Measurements from ENCODE around the gene IL23R. TPM values are rescaled to one million over a fixed set of nuclear protein-coding genes. Genes with fewer than 3 reads are reported as not detected.

IL23R gene, protein sequence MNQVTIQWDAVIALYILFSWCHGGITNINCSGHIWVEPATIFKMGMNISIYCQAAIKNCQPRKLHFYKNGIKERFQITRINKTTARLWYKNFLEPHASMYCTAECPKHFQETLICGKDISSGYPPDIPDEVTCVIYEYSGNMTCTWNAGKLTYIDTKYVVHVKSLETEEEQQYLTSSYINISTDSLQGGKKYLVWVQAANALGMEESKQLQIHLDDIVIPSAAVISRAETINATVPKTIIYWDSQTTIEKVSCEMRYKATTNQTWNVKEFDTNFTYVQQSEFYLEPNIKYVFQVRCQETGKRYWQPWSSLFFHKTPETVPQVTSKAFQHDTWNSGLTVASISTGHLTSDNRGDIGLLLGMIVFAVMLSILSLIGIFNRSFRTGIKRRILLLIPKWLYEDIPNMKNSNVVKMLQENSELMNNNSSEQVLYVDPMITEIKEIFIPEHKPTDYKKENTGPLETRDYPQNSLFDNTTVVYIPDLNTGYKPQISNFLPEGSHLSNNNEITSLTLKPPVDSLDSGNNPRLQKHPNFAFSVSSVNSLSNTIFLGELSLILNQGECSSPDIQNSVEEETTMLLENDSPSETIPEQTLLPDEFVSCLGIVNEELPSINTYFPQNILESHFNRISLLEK
- total RNA-seq (2012; rRNA removed) = not detected in 2 replicates

DNA sequence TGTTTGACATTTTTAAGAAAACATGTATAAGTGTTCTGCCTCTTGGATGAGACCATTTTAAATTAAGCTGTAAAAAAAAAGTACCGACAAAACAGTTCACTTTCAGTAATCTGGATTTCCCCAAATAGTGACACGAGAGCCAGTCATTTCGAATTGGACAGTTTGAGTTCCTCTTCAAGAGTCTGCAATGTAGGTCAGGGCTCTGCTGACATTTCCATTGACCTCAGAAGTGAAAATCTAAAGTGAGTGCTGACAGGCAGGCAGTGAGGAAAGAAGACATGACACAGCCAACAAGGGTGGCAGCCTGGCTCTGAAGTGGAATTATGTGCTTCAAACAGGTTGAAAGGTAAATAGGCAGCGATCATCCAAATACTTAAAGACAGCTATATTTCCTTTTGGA is at the start of gene IL23R:
IL23R (plus strand) TSS at position 259 of the 400 bp plus-strand sequence. CDS start 1,667 bp downstream, outside the sequence.
- no peaks in the 10 kb centered on the region for H3K9me3 ChIP-seq (replicated peaks; ENCODE audit: low read length)
- no peak within 1 kb of the TSS for H3K9ac ChIP-seq (ENCODE audit: low read depth, low read length)
- no peak within 1 kb of the TSS for H3K4me2 ChIP-seq (ENCODE audit: low read length)
- no peaks in the 10 kb centered on the region for H3K36me3 ChIP-seq (ENCODE audit: insufficient read depth, low read length)
- no peaks in the 10 kb centered on the region for H3K27me3 ChIP-seq (ENCODE audit: control insufficient read depth, insufficient read depth, low read length)
- no peak within 1 kb of the TSS for H3K4me3 ChIP-seq (ENCODE audit: low read length)
- H3K4me1 ChIP-seq (ENCODE audit: control insufficient read depth, insufficient read depth, low read length) = no peaks in the 10 kb centered on the region

DNA sequence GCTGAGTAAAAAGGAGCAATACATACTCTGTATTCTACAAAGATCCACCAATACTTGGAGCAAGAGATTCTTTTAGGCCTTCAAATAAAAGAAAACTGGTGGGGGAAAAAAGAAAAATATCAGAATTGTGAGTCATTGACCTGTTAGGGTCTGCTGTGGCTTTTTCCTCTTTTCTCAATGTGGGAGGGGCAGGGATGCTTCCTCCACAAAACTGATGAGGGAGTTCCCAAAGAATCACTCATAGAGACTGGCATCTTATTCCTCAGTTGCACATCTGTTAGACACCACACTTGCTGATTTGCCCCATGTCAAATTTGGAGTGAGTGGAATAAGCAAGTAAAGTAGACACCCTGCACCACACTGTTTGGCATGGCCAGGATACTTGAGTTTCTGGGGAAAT is 48.1 kb upstream of the IL23R start:
- no peaks in the 10 kb centered on the region for H3K36me3 ChIP-seq (ENCODE audit: insufficient read depth, low read length)
- H3K9ac ChIP-seq (ENCODE audit: low read depth, low read length) = no peak overlapping the region
- no peak overlapping the region for H3K4me2 ChIP-seq (ENCODE audit: low read length)
- H3K4me3 ChIP-seq (ENCODE audit: low read length) = no peak overlapping the region
- H3K4me1 ChIP-seq (ENCODE audit: control insufficient read depth, insufficient read depth, low read length) = peaks cover 6% of the 10 kb centered on the region
- H3K9me3 ChIP-seq (replicated peaks; ENCODE audit: low read length) = no peaks in the 10 kb centered on the region
- no peaks in the 10 kb centered on the region for H3K27me3 ChIP-seq (ENCODE audit: control insufficient read depth, insufficient read depth, low read length)

DNA sequence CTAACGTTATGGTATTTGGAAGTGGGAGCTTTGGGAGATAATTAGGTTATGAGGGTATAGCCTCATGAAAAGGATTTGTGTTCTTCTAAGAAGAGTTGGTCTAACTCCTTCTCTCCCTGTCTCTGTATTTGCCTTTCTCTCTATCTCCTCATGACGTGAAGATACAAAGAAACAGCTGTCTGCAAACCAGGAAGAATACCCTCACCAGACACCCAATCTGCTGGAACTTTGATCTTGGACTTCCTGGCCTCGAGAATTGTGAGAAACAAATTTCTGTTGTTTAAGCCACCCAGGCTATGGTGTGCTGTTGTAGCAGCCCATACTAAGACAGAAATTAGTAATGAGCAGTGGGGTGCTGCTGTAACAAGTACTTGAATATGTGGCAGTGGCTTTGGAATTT is 47.6 kb upstream of the IL23R start:
- no peak overlapping the region for H3K9ac ChIP-seq (ENCODE audit: low read depth, low read length)
- no peak overlapping the region for H3K4me2 ChIP-seq (ENCODE audit: low read length)
- no peaks in the 10 kb centered on the region for H3K27me3 ChIP-seq (ENCODE audit: control insufficient read depth, insufficient read depth, low read length)
- H3K36me3 ChIP-seq (ENCODE audit: insufficient read depth, low read length) = no peaks in the 10 kb centered on the region
- peaks cover 6% of the 10 kb centered on the region for H3K4me1 ChIP-seq (ENCODE audit: control insufficient read depth, insufficient read depth, low read length)
- no peak overlapping the region for H3K4me3 ChIP-seq (ENCODE audit: low read length)
- H3K9me3 ChIP-seq (replicated peaks; ENCODE audit: low read length) = no peaks in the 10 kb centered on the region

DNA sequence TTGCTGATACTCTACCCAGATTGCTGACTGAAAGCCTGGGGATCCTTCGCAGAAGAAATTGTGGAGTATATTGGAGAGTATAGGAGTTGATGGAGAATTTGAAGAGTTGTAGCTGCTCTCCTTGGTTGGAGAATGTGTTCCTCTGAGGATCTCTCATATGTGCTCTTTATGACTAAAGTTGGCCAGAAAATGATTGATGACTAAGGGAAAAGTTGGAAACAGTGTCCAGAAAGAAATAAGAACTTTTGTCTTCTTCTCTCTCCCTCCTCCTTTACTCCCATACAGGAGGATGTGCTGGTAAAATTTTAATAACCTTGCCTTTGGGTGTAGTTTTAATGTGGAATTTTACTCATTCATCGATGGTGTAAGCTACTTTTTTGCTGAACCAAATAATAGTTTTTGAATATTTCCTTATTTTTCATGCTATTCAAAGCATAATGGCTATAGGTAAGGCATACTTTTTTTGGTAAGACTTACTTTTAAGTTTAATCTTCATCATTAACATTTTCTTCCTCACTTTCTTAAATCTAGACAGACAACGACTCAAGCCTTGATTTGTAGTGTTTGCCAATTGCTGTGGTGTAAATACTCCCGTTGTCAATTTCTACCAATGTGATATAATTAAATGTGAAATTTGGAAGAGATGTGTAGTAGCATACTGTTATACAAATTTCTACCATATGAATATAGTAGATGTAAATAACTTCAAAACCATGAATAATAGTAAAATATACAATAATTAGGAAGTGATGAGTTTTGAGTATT is 45.2 kb upstream of the IL23R start:
- Histone ChIP-seq H3K4me1 (ENCODE audit: control insufficient read depth, insufficient read depth, low read length) (peaks cover 9% of the 10 kb centered on the region), H3K4me3 (ENCODE audit: low read length) (no peak overlapping the region), H3K4me2 (ENCODE audit: low read length) (no peak overlapping the region), H3K9ac (ENCODE audit: low read depth, low read length) (no peak overlapping the region), H3K9me3 (replicated peaks; ENCODE audit: low read length) (no peaks in the 10 kb centered on the region), H3K36me3 (ENCODE audit: insufficient read depth, low read length) (no peaks in the 10 kb centered on the region), H3K27me3 (ENCODE audit: control insufficient read depth, insufficient read depth, low read length) (no peaks in the 10 kb centered on the region)

DNA sequence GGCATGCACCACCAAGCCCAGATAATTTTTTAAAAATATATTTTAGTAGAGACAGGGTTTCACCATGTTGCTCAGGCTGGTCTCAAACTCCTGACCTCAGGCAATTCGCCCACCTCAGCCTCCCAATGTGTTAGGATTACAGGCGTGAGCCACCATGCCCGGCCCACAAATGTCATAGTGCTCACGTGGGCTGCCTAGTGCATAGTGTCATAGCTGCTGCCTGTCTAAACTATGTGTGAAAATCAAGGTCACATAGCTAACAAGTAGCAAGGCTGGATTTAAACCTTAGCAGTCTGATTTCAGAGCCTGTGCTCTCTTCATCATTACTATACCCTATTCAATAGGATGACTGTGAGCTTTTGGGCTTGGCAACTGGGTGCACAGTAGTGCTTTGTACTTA is 41.8 kb upstream of the IL23R start:
- Histone ChIP-seq H3K4me1 (ENCODE audit: control insufficient read depth, insufficient read depth, low read length) (peaks cover 5% of the 10 kb centered on the region), H3K27me3 (ENCODE audit: control insufficient read depth, insufficient read depth, low read length) (no peaks in the 10 kb centered on the region), H3K36me3 (ENCODE audit: insufficient read depth, low read length) (no peaks in the 10 kb centered on the region), H3K9me3 (replicated peaks; ENCODE audit: low read length) (no peaks in the 10 kb centered on the region), H3K9ac (ENCODE audit: low read depth, low read length) (no peak overlapping the region), H3K4me3 (ENCODE audit: low read length) (no peak overlapping the region), H3K4me2 (ENCODE audit: low read length) (no peak overlapping the region)

DNA sequence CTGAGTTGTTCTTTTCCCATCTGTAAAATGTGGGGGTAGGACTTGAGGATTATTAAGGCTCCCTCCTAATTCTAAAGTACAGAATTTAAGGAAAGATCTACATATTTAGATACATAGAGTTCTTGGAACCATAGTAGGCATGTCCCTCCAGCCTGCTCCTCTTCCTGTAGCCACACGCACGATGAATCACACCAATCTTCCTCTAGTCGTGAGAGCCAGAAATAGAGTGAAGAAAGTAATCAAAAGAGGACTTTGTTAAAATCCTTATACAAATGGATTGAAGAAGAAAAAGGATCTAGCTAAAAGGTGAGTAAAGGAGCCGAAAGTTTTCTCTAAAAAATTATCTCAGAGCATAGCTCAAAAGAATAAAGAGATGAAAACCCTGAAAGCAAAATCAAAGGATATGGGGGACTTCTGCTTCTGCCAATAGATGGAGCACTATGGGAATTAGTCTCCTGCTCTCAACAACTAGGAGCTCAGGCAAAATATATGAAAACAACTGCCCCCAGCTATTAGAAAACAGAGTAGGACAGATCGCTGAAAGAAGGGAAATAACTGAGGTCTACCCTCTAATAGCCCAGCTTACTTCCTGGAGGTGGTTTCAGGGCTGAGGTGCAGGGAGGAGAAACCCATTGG is 40.0 kb upstream of the IL23R start:
- Histone ChIP-seq H3K4me3 (ENCODE audit: low read length) (no peak overlapping the region), H3K4me2 (ENCODE audit: low read length) (no peak overlapping the region), H3K4me1 (ENCODE audit: control insufficient read depth, insufficient read depth, low read length) (peaks cover 5% of the 10 kb centered on the region), H3K9ac (ENCODE audit: low read depth, low read length) (no peak overlapping the region), H3K27me3 (ENCODE audit: control insufficient read depth, insufficient read depth, low read length) (no peaks in the 10 kb centered on the region), H3K9me3 (replicated peaks; ENCODE audit: low read length) (no peaks in the 10 kb centered on the region), H3K36me3 (ENCODE audit: insufficient read depth, low read length) (no peaks in the 10 kb centered on the region)

DNA sequence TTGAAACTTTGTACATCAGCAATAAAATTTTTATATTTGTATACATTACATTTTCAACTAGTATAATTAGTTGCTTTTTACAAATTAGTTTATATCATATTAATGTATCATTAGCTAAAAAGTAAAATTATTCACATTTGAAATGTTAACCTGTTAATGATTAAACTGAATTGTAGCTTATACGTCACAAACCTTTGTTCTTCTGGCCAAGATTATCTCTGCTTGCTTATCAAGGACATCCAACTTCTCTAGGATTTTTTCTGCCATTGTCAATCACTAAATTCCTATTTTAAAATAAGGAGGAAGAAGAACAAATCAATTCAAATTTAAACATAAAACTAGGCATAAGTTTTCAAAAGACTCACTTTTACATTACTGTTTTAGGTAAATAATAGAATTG is 39.3 kb upstream of the IL23R start:
- no peak overlapping the region for H3K4me3 ChIP-seq (ENCODE audit: low read length)
- no peak overlapping the region for H3K9ac ChIP-seq (ENCODE audit: low read depth, low read length)
- H3K9me3 ChIP-seq (replicated peaks; ENCODE audit: low read length) = no peaks in the 10 kb centered on the region
- no peaks in the 10 kb centered on the region for H3K27me3 ChIP-seq (ENCODE audit: control insufficient read depth, insufficient read depth, low read length)
- no peak overlapping the region for H3K4me2 ChIP-seq (ENCODE audit: low read length)
- H3K36me3 ChIP-seq (ENCODE audit: insufficient read depth, low read length) = no peaks in the 10 kb centered on the region
- peaks cover 5% of the 10 kb centered on the region for H3K4me1 ChIP-seq (ENCODE audit: control insufficient read depth, insufficient read depth, low read length)

DNA sequence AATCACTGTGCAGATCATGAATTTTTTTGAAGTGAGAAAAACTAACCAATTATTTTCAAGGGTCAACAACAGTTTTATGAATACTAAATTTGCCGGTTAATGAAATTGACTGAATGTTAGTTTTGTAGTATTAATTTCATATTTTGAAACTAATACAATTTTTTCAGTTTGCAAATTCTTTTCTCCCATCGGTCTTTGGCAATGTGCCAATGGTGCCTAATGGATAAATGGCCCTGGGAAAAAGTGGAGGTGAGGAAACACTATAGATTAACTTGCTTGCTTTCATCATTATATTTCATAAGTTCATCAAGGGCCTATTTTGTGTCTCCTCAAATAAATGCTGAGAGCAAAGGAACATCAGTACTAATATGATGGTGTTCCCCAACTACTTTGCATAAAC is 35.6 kb upstream of the IL23R start:
- H3K36me3 ChIP-seq (ENCODE audit: insufficient read depth, low read length) = no peaks in the 10 kb centered on the region
- no peak overlapping the region for H3K4me2 ChIP-seq (ENCODE audit: low read length)
- H3K9ac ChIP-seq (ENCODE audit: low read depth, low read length) = no peak overlapping the region
- peaks cover 15% of the 10 kb centered on the region for H3K4me1 ChIP-seq (ENCODE audit: control insufficient read depth, insufficient read depth, low read length)
- no peaks in the 10 kb centered on the region for H3K27me3 ChIP-seq (ENCODE audit: control insufficient read depth, insufficient read depth, low read length)
- no peak overlapping the region for H3K4me3 ChIP-seq (ENCODE audit: low read length)
- no peaks in the 10 kb centered on the region for H3K9me3 ChIP-seq (replicated peaks; ENCODE audit: low read length)

DNA sequence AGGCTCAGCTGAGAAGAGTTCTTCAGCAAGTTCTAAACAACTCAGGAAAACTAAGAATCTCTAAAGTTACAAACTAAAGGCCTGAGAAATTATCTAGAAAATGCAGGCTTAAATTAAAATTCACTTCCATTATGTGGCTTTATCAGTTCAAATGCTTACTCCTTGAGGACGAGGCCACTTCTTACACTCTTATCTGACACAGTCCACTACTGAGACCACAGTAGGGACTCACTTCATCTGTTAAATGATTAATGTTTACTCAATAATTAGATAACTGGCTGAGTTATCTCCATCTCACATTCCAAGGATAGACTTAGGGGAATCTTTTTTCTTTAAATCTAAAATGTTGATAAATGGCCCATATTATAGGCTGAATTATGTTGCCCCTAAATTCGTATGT is 33.1 kb upstream of the IL23R start:
- Histone ChIP-seq H3K27me3 (ENCODE audit: control insufficient read depth, insufficient read depth, low read length) (no peaks in the 10 kb centered on the region), H3K9me3 (replicated peaks; ENCODE audit: low read length) (no peaks in the 10 kb centered on the region), H3K4me2 (ENCODE audit: low read length) (no peak overlapping the region), H3K4me3 (ENCODE audit: low read length) (no peak overlapping the region), H3K4me1 (ENCODE audit: control insufficient read depth, insufficient read depth, low read length) (peaks cover 10% of the 10 kb centered on the region), H3K9ac (ENCODE audit: low read depth, low read length) (no peak overlapping the region), H3K36me3 (ENCODE audit: insufficient read depth, low read length) (no peaks in the 10 kb centered on the region)

DNA sequence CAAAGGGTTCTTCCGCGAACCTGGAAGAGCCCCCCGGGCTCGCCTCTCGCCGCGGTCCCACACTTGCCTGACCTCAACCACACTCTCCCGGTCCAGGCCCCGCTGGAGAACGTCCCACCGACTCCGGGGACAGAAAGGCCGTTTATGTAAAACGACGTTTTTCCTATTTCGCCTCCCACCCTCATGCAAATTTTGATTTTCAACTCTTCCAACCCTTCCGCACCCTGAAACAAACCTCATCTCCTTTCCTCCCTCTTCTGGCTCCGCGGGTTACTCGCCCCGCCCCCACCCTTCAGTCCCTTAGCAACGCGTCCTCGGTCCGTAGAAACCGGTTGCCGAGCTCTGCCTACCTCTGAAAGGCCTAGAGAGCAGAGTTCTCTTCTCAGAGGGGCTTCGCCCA is 31.6 kb upstream of the IL23R start, which contains the start of gene C1orf141:
C1orf141 (minus strand) TSS at position 276 of the 400 bp plus-strand sequence. CDS start 7,730 bp downstream, outside the sequence.
- Histone ChIP-seq H3K4me3 (ENCODE audit: low read length) (no peak within 1 kb of the TSS), H3K4me2 (ENCODE audit: low read length) (peak within 1 kb of the TSS; percentile 68), H3K27me3 (ENCODE audit: control insufficient read depth, insufficient read depth, low read length) (no peaks in the 10 kb centered on the region), H3K9me3 (replicated peaks; ENCODE audit: low read length) (no peaks in the 10 kb centered on the region), H3K36me3 (ENCODE audit: insufficient read depth, low read length) (no peaks in the 10 kb centered on the region), H3K9ac (ENCODE audit: low read depth, low read length) (no peak within 1 kb of the TSS), H3K4me1 (ENCODE audit: control insufficient read depth, insufficient read depth, low read length) (peaks cover 10% of the 10 kb centered on the region)

DNA sequence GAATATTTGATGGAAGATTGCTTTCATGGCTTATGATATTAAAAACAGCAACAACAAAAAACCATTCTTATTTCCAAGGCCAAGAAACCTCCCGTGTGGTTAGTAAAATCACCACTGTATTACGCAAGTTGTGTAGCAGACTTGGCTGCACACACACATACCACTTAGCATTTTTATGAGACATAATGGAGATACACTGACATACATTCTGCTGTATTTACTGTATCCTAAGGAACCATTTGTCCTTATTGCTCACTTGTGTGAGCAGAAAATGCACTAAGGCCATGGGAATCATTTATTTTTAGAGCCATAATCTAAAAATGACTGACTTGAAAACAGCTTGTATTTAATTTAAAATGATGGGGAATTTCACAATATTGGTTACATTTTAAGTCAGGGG is 30.9 kb upstream of the IL23R start:
- Histone ChIP-seq H3K4me3 (ENCODE audit: low read length) (no peak overlapping the region), H3K36me3 (ENCODE audit: insufficient read depth, low read length) (no peaks in the 10 kb centered on the region), H3K4me1 (ENCODE audit: control insufficient read depth, insufficient read depth, low read length) (peaks cover 10% of the 10 kb centered on the region), H3K9ac (ENCODE audit: low read depth, low read length) (no peak overlapping the region), H3K4me2 (ENCODE audit: low read length) (peak overlapping the region; percentile 68), H3K9me3 (replicated peaks; ENCODE audit: low read length) (no peaks in the 10 kb centered on the region), H3K27me3 (ENCODE audit: control insufficient read depth, insufficient read depth, low read length) (no peaks in the 10 kb centered on the region)

All from skeletal muscle satellite cell (primary cell).